Fibroblast of mammary gland (primary cell): ENCODE results near the gene EXOC4.
"Not testable (repeated sequence)": the region's sequence is repeated elsewhere in the genome, so short reads cannot be mapped to it uniquely, and the experiment has no call there.

Source experiments
- DNase-seq: peaks from one replicate; pipeline ENCODE4 v3.0.0-alpha.2; 2010; ENCODE audit warnings: low read depth
- H3K4me3 ChIP-seq: 2 replicates; pipeline ENCODE4 v1.5.1; 2011; ENCODE audit warnings: low read depth, mild to moderate bottlenecking, low read length, moderate library complexity; ENCODE audit not compliant: control insufficient read depth
- TF ChIP-seq, protein P1 (sequence below): conservative IDR thresholded peaks from 2 replicates; pipeline ENCODE4 v1.5.1; 2011; ENCODE audit warnings: low read depth, low read length, inconsistent platforms; ENCODE audit not compliant: control insufficient read depth, insufficient read depth

Gene EXOC4

GRCh38 chr7:133904776-133905175 lies 651.9 kb downstream of the EXOC4 start:
- H3K4me3 ChIP-seq, result no peak overlapping the region
- TF ChIP-seq, protein P1, sequence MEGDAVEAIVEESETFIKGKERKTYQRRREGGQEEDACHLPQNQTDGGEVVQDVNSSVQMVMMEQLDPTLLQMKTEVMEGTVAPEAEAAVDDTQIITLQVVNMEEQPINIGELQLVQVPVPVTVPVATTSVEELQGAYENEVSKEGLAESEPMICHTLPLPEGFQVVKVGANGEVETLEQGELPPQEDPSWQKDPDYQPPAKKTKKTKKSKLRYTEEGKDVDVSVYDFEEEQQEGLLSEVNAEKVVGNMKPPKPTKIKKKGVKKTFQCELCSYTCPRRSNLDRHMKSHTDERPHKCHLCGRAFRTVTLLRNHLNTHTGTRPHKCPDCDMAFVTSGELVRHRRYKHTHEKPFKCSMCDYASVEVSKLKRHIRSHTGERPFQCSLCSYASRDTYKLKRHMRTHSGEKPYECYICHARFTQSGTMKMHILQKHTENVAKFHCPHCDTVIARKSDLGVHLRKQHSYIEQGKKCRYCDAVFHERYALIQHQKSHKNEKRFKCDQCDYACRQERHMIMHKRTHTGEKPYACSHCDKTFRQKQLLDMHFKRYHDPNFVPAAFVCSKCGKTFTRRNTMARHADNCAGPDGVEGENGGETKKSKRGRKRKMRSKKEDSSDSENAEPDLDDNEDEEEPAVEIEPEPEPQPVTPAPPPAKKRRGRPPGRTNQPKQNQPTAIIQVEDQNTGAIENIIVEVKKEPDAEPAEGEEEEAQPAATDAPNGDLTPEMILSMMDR, result no peak
- no peak for DNase-seq

- not testable (repeated sequence) for DNase-seq, H3K4me3 ChIP-seq
Observed at GRCh38 chr7:133906553-133906952, 653.7 kb downstream of the EXOC4 start.

GRCh38 chr7:133910761-133911160 lies 657.9 kb downstream of the EXOC4 start:
- H3K4me3 ChIP-seq, result no peak overlapping the region
- DNase-seq, result no peak
- TF ChIP-seq, protein P1, result no peak

- DNase-seq, result no peak
- TF ChIP-seq, protein P1, result no peak
- no peak overlapping the region for H3K4me3 ChIP-seq
Observed at GRCh38 chr7:133911724-133912123, 658.8 kb downstream of the EXOC4 start.

DNA sequence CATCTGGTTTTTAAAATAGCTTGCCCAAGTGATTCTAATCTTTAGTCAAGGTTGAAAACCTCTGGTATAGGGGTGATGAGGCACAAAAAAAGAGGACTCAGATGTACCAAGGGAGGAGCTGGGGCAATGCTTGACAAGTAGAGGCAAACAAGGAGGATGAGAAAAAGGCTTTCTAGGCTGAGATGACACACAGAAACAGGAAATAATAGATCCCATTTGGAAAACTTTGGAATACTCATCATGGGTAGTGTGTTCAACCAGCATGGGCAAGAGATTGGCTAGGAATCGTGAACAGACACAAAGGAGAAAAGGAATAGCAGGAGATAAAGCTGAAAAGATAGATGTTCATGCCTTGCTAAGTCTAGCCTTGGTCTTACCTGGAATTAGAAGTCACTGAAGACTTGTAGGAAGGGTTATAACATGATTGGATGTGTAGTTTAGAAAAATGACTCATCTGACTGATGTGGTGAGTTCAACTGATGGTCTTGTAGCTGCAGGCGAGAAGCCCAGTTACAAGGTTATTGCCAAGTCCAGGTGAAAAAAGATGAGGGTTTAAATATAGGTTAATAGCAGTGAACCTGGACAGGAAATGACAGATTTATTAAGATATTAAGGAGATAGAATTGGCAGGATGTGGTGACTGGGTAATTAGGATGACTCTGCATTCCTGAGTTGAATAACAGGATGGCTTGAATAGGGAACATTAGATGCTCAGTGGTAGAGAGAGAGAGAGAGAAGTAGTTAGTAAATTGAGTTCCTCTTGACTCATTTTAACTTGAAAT lies 660.2 kb downstream of the EXOC4 start:
- H3K4me3 ChIP-seq, result no peak overlapping the region
- TF ChIP-seq, protein P1, result no peak
- peak; percentile 46 for DNase-seq

- TF ChIP-seq, protein P1, result no peak
- no peak for DNase-seq
- no peak overlapping the region for H3K4me3 ChIP-seq
Observed at GRCh38 chr7:133916621-133917020, 663.7 kb downstream of the EXOC4 start.

DNA sequence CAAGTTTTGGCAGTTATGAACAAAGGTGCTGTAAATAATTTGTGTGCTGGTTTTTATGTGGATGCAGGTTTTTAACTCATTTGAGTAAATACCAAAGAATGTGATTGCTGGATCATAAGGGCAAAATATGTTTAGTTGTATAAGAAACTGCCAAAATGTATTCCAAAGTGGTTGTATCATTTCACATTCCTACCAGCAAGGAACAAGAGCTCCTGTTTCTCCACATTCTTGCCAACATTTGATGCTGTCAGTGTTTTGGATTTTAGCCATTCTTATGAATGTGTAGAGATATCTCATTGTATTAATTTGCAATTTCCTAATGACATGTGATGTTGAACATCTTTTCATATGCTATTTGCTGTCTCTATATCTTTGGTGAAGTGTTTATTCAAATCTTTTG lies 666.9 kb downstream of the EXOC4 start:
- peak; percentile 4 for DNase-seq
- no peak overlapping the region for H3K4me3 ChIP-seq
- TF ChIP-seq, protein P1, result no peak
